Activated CD4-positive, alpha-beta T cell treated with anti-CD3 and anti-CD28 coated beads for 36 hours (primary cell): Measurements from ENCODE around the gene ALPI. TPM values are rescaled to one million over a fixed set of nuclear protein-coding genes. Genes with fewer than 3 reads are reported as not detected.

Experiments
- ATAC-seq: fragments of 200-7000 bp; cut with Tn5 transposase; one replicate; pipeline ENCODE4 v1.10.0; 2021; ENCODE audit warnings: mild to moderate bottlenecking, moderate library complexity
- CTCF ChIA-PET: fragments of 350-600 bp; sonication (Branson Sonifier 250); formaldehyde crosslinking; loops from one replicate; lab custom pipeline; 2021; ENCODE audit warnings: antibody characterized with exemption; lab: Charles Lee
- POLR2A ChIA-PET: fragments of 350-600 bp; sonication (Branson Sonifier 250); formaldehyde crosslinking; loops from one replicate; lab custom pipeline; 2021; ENCODE audit warnings: antibody characterized with exemption, inconsistent platforms; lab: Charles Lee
- DNase-seq: peaks from one replicate; pipeline ENCODE4 v3.0.0-alpha.2; 2020
- H3K27ac Mint-ChIP-seq: one replicate; pipeline ENCODE4 v1.8.0; 2021; ENCODE audit warnings: mixed read lengths
- H3K27me3 Mint-ChIP-seq: one replicate; pipeline ENCODE4 v1.8.0; 2021; ENCODE audit warnings: mixed read lengths
- H3K36me3 Mint-ChIP-seq: one replicate; pipeline ENCODE4 v1.8.0; 2021; ENCODE audit warnings: low read depth, mixed read lengths
- H3K4me1 Mint-ChIP-seq: one replicate; pipeline ENCODE4 v1.8.0; 2021; ENCODE audit warnings: mixed read lengths
- H3K4me3 Mint-ChIP-seq: one replicate; pipeline ENCODE4 v1.8.0; 2021; ENCODE audit warnings: mild to moderate bottlenecking, moderate library complexity, mixed read lengths
- H3K9me3 Mint-ChIP-seq: one replicate; pipeline ENCODE4 v1.8.0; 2021; ENCODE audit warnings: low read depth, mixed read lengths
- intact Hi-C, 2 experiments: fragments of 100-400 bp; cut with DNase I in 1 of 2; cut with micrococcal nuclease in 1 of 2; formaldehyde crosslinking; loops; one replicate each; pipeline versions ENCODE4 v1.14.2 to v1.15.1; 2022 to 2024; cut with DNase I, micrococcal nuclease
- total RNA-seq, 2 experiments: library from RNA; stranded (reverse); gene quantifications; one replicate each; pipeline ENCODE4 v1.2.3, GENCODE V29; 2021

The ALPI gene
- total RNA-seq, 2 experiments from 2014 or later: not detected

DNA sequence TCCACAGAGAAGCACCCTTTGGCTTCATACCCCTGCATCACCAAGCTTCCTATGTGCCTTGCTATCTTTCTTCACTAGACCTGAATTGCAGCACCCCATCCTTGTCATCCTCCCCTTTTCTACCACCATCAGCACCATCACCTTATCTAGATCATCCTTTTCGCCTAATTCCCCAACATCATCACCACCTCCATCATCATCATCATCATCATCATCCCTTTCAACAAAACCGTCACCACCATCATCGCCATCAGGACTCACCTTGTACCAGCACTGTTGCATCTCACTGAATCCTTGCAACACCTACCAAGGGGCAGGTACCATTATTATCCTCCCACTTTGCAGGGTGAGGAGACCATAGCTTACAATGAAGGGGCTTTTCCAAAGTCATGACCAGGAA is 42.5 kb downstream of the ALPI start:
- intact Hi-C loops: no loop called here
- DNase-seq (no peak), ATAC-seq (no peak)
- Mint-ChIP-seq H3K9me3 (no peaks in the 10 kb centered on the region), H3K27me3 (peaks cover 7% of the 10 kb centered on the region), H3K36me3 (no peaks in the 10 kb centered on the region), H3K4me1 (peaks cover 4% of the 10 kb centered on the region), H3K27ac (no peak overlapping the region), H3K4me3 (no peak overlapping the region)
- CTCF ChIA-PET: interaction anchor here (0.8 kb wide), 1 partner anchor 25 kb away, joined by 3 read pairs; no protein-coding TSS in a partner anchor
- POLR2A ChIA-PET: no interaction called here

- H3K27me3 Mint-ChIP-seq: peaks cover 25% of the 10 kb centered on the region
- H3K9me3 Mint-ChIP-seq: no peaks in the 10 kb centered on the region
- ChIA-PET CTCF (interaction anchor here (1.2 to 2.4 kb wide), 2 partner anchors 23 to 54 kb away, joined by 3 to 7 read pairs; no protein-coding TSS in a partner anchor), POLR2A (no interaction called here)
- no peak for DNase-seq
- no peak overlapping the region for H3K27ac Mint-ChIP-seq
- H3K4me1 Mint-ChIP-seq: peaks cover 10% of the 10 kb centered on the region
- intact Hi-C loops: no loop called here
- no peak for ATAC-seq
- no peaks in the 10 kb centered on the region for H3K36me3 Mint-ChIP-seq
- H3K4me3 Mint-ChIP-seq: no peak overlapping the region
Observed at GRCh38 chr2:232501331-232501771, 45.4 kb downstream of the ALPI start.

GRCh38 chr2:232501794-232502390 is 45.9 kb downstream of the ALPI start:
- Mint-ChIP-seq H3K4me3 (no peak overlapping the region), H3K27ac (no peak overlapping the region), H3K9me3 (no peaks in the 10 kb centered on the region), H3K27me3 (peaks cover 25% of the 10 kb centered on the region), H3K36me3 (no peaks in the 10 kb centered on the region), H3K4me1 (peaks cover 10% of the 10 kb centered on the region)
- DNase-seq: no peak
- ChIA-PET POLR2A (no interaction called here), CTCF (interaction anchor here (0.5 to 2.4 kb wide), 3 partner anchors 22 to 739 kb away, joined by 3 to 7 read pairs (median 3); no protein-coding TSS in a partner anchor)
- no peak for ATAC-seq
- intact Hi-C loops: no loop called here

DNA sequence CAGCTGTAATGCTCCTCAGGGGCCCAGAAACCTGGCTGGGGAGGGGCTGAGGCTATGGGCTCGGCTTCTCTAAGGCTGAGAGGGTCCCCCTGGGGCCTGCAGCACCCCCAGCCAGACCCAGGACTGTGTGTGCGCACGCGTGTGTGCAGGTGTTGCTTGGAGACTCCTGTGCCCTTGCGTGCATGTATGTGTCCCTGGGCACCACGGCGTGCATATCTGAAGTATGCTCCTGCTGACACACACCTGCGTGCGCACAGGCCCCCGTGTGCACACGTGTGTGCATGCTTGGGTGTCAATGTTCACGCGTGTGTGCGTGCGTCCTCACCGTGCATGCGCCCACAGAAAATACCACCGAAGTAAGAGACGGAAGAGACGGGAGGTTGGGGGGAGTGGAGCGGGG is 46.6 kb downstream of the ALPI start:
- DNase-seq: peak; percentile 56
- intact Hi-C loops: no loop called here
- ChIA-PET POLR2A (no interaction called here), CTCF (interaction anchor here (0.5 kb wide), 1 partner anchor 738 kb away, joined by 3 read pairs; no protein-coding TSS in a partner anchor)
- H3K27me3 Mint-ChIP-seq: peaks cover 25% of the 10 kb centered on the region
- peak; percentile 54 for ATAC-seq
- H3K4me3 Mint-ChIP-seq: peak overlapping the region; percentile 64
- H3K4me1 Mint-ChIP-seq: peaks cover 10% of the 10 kb centered on the region
- H3K9me3 Mint-ChIP-seq: no peaks in the 10 kb centered on the region
- H3K36me3 Mint-ChIP-seq: no peaks in the 10 kb centered on the region
- peak overlapping the region; percentile 42 for H3K27ac Mint-ChIP-seq

DNA sequence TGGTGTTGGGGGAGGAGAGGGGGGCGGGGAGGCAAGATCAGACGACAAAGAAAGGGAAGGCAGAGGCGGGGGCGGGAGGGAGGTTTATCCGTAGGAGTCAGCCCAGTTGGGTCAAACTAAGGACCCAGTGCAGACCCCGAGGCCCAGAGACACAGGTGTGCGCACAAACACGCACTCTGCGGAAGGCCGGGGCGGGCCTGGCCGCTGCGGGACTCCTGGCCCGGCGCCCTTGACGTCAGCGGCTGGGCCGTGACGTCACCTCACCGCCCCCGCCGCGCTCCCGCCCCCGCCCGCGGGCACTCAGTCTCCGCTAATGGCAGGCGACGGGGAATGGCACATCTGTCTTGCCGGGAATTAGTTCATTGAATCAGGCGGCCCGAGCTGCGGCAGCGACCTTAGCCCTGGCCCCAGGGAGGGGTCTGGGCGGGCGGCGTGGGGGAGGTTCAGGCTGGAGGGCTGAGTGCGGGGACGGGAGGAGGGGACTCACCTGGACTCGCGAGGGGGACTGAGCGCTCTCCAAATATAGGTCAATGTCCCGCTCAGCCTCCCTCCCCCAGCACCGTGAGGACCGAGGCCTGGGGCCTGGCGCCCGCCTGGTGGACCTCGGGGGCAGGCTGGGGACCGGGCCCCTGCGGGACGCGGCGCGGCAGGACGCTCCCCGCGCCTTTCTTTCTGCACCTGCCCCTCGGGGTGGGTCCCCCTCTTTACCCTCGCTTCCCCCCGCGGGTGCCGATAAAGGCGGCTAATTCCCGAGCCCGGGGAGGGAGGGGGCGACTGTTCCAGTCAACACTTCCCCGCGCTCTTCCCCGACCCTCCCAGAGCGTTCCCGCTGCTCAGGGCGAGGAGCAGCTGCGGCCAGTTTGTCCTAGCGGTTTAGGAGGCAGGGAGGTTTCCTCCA is 47.2 kb downstream of the ALPI start:
- peaks cover 10% of the 10 kb centered on the region for H3K4me1 Mint-ChIP-seq
- POLR2A ChIA-PET: no interaction called here
- intact Hi-C loops: loop anchor here in 1 of 2 experiments (1.0 kb wide), 1 partner anchor 19 kb away; no protein-coding TSS in a partner anchor
- DNase-seq (peak; percentile 66), ATAC-seq (peak; percentile 62)
- peaks cover 25% of the 10 kb centered on the region for H3K27me3 Mint-ChIP-seq
- CTCF ChIA-PET: no interaction called here
- H3K27ac Mint-ChIP-seq: no peak overlapping the region
- no peaks in the 10 kb centered on the region for H3K9me3 Mint-ChIP-seq
- peak overlapping the region; percentile 64 for H3K4me3 Mint-ChIP-seq
- H3K36me3 Mint-ChIP-seq: no peaks in the 10 kb centered on the region

GRCh38 chr2:232503809-232504323 is 47.9 kb downstream of the ALPI start:
- Mint-ChIP-seq H3K9me3 (no peaks in the 10 kb centered on the region), H3K27me3 (peaks cover 22% of the 10 kb centered on the region), H3K4me1 (peaks cover 10% of the 10 kb centered on the region), H3K36me3 (no peaks in the 10 kb centered on the region), H3K27ac (no peak overlapping the region), H3K4me3 (peak overlapping the region; percentile 38)
- ChIA-PET POLR2A (no interaction called here), CTCF (interaction anchor here (1.0 kb wide), 1 partner anchor 12 kb away, joined by 3 read pairs; no protein-coding TSS in a partner anchor)
- no peak for DNase-seq
- intact Hi-C loops: loop anchor here in 1 of 2 experiments (1.0 kb wide), 1 partner anchor 18 kb away; no protein-coding TSS in a partner anchor
- ATAC-seq: no peak

DNA sequence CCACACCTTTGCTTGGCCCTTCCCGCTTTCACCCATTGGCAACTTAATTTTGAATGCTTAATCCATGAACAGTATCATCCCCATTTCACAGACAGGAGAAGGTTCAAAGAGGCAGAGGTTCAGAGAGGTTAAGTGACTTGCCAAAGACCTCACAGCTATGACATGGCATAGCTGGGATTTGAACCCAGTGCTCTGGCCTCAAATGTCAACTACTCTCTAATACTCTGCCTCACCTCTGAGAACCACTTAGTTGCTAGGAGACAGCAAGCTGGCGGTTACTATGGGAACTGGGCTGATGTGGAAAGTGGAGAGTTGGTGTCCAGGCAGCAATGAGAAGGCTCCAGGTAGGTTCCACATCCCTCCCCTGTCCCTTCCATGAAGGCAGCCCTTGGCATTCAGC is 48.5 kb downstream of the ALPI start:
- Mint-ChIP-seq H3K27ac (no peak overlapping the region), H3K4me3 (no peak overlapping the region), H3K27me3 (peaks cover 22% of the 10 kb centered on the region), H3K4me1 (peaks cover 10% of the 10 kb centered on the region), H3K9me3 (no peaks in the 10 kb centered on the region), H3K36me3 (no peaks in the 10 kb centered on the region)
- ATAC-seq: no peak
- DNase-seq: no peak
- intact Hi-C loops: no loop called here
- ChIA-PET POLR2A (no interaction called here), CTCF (interaction anchor here (1.0 kb wide), 1 partner anchor 11 kb away, joined by 3 read pairs; no protein-coding TSS in a partner anchor)

- Mint-ChIP-seq H3K27me3 (peaks cover 24% of the 10 kb centered on the region), H3K9me3 (no peaks in the 10 kb centered on the region), H3K27ac (no peak overlapping the region), H3K4me1 (peaks cover 10% of the 10 kb centered on the region), H3K36me3 (no peaks in the 10 kb centered on the region), H3K4me3 (no peak overlapping the region)
- ATAC-seq (no peak), DNase-seq (no peak)
- CTCF ChIA-PET: interaction anchor here (0.6 kb wide), 1 partner anchor 19 kb away, joined by 3 read pairs; no protein-coding TSS in a partner anchor
- POLR2A ChIA-PET: no interaction called here
- intact Hi-C loops: no loop called here
Observed at GRCh38 chr2:232505856-232506255, 49.9 kb downstream of the ALPI start.

DNA sequence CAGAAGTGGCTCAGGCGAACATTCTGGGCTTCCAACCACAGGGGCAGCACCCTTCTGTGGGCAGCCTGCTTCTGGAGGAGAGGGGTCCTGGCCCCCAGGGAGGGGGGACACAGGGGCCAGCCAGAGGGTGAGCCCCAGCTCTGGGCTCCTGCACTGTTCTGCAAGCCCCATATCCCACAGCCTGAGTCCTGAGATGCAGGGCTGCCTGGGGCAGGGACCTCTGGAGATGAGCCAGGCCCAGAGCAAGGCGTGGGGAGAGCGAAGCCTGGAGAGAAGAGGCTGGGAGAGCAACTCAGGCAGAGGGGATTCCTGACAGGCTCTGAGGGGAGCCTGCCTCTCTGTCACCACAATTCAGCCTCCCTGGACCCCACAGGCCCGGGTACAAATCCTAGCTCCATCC is 50.8 kb downstream of the ALPI start:
- DNase-seq (no peak), ATAC-seq (no peak)
- no peak overlapping the region for H3K27ac Mint-ChIP-seq
- intact Hi-C loops: no loop called here
- H3K9me3 Mint-ChIP-seq: no peaks in the 10 kb centered on the region
- ChIA-PET POLR2A (no interaction called here), CTCF (no interaction called here)
- no peaks in the 10 kb centered on the region for H3K36me3 Mint-ChIP-seq
- H3K27me3 Mint-ChIP-seq: peaks cover 24% of the 10 kb centered on the region
- no peak overlapping the region for H3K4me3 Mint-ChIP-seq
- peaks cover 10% of the 10 kb centered on the region for H3K4me1 Mint-ChIP-seq

- Mint-ChIP-seq H3K36me3 (no peaks in the 10 kb centered on the region), H3K4me1 (peaks cover 6% of the 10 kb centered on the region), H3K27me3 (peaks cover 20% of the 10 kb centered on the region), H3K9me3 (no peaks in the 10 kb centered on the region), H3K27ac (no peak overlapping the region), H3K4me3 (no peak overlapping the region)
- DNase-seq: no peak
- intact Hi-C loops: no loop called here
- CTCF ChIA-PET: interaction anchor here (1.0 kb wide), 1 partner anchor 13 kb away, joined by 3 read pairs; no protein-coding TSS in a partner anchor
- no peak for ATAC-seq
- POLR2A ChIA-PET: interaction anchor here (0.6 kb wide), 1 partner anchor 403 kb away, joined by 4 read pairs; no protein-coding TSS in a partner anchor
Observed at GRCh38 chr2:232508251-232508650, 52.3 kb downstream of the ALPI start.
